Neural cell (in vitro differentiated cells): ENCODE measurements around the gene FAM168A. TPM values are rescaled to one million over a fixed set of nuclear protein-coding genes. Genes with fewer than 3 reads are reported as not detected.

Experiments
- H2AFZ ChIP-seq: fragments of 200-600, 300-800 bp; sonication (generic), shearing (Covaris generic); 2 replicates; pipeline ENCODE4 v1.6.0; 2014; ENCODE audit warnings: low read depth, mild to moderate bottlenecking, antibody characterized with exemption, low read length, moderate library complexity
- H3F3A ChIP-seq: fragments of 200-600 bp; shearing (Covaris generic); 2 replicates; pipeline ENCODE4 v1.6.1; 2016; ENCODE audit warnings: mild to moderate bottlenecking, moderate library complexity, mixed read lengths, antibody characterized with exemption, low read length; ENCODE audit not compliant: insufficient read depth, poor library complexity, severe bottlenecking
- H3K27ac ChIP-seq: fragments of 200-600, 300-800 bp; sonication (generic), shearing (Covaris generic); 2 replicates; pipeline ENCODE4 v1.5.1; 2014; ENCODE audit warnings: mild to moderate bottlenecking, low read length, moderate library complexity
- H3K27me3 ChIP-seq: fragments of 300-800, 200-600 bp; sonication (generic), shearing (Covaris generic); 2 replicates; pipeline ENCODE4 v1.6.0; 2014; ENCODE audit warnings: mild to moderate bottlenecking, low read depth, low read length, moderate library complexity; ENCODE audit not compliant: insufficient read depth
- H3K36me3 ChIP-seq: fragments of 300-800, 200-600 bp; sonication (generic), shearing (Covaris generic); 2 replicates; pipeline ENCODE4 v1.5.1; 2014; ENCODE audit warnings: mild to moderate bottlenecking, antibody characterized with exemption, low read length, moderate library complexity; ENCODE audit not compliant: insufficient read depth
- H3K4me2 ChIP-seq: fragments of 300-800, 200-600 bp; sonication (generic), shearing (Covaris generic); 2 replicates; pipeline ENCODE4 v1.6.0; 2014; ENCODE audit warnings: mild to moderate bottlenecking, low read length
- H3K4me3 ChIP-seq: fragments of 300-800, 200-600 bp; sonication (generic), shearing (Covaris generic); 2 replicates; pipeline ENCODE4 v1.5.1; 2014; ENCODE audit warnings: mild to moderate bottlenecking, low read length, moderate library complexity
- H3K79me2 ChIP-seq: fragments of 200-600 bp; shearing (Covaris generic); replicated peaks from 2 replicates; pipeline ENCODE4 v1.6.0; 2014; ENCODE audit warnings: mild to moderate bottlenecking, low read length, moderate library complexity; ENCODE audit not compliant: insufficient read depth
- H3K9ac ChIP-seq: fragments of 300-800, 200-600 bp; sonication (generic), shearing (Covaris generic); 2 replicates; pipeline ENCODE4 v1.6.1; 2016; ENCODE audit warnings: mild to moderate bottlenecking, low read length, mixed read lengths
- H3K9me2 ChIP-seq: fragments of 200-600 bp; shearing (Covaris generic); 2 replicates; pipeline ENCODE4 v1.6.1; 2016; ENCODE audit warnings: mild to moderate bottlenecking, low read length, mixed read lengths; ENCODE audit not compliant: insufficient read depth
- H3K9me3 ChIP-seq: fragments of 200-600, 300-800 bp; sonication (generic), shearing (Covaris generic); 2 replicates; pipeline ENCODE4 v1.6.1; 2016; ENCODE audit warnings: mild to moderate bottlenecking, mixed run types, low read length, moderate library complexity, mixed read lengths
- H4K20me1 ChIP-seq: fragments of 200-600 bp; shearing (Covaris generic); 2 replicates; pipeline ENCODE4 v1.6.1; 2016; ENCODE audit warnings: mild to moderate bottlenecking, mixed run types; ENCODE audit not compliant: insufficient read depth
- EP300 ChIP-seq: fragments of 450-650 bp; conservative IDR thresholded peaks from 2 replicates; pipeline ENCODE4 v1.6.1; 2014; ENCODE audit warnings: antibody characterized with exemption, mild to moderate bottlenecking, moderate library complexity; ENCODE audit not compliant: poor library complexity, severe bottlenecking
- EZH2 ChIP-seq: fragments of 200-600, 300-800 bp; shearing (Covaris generic), sonication (generic); IDR thresholded peaks from 2 replicates; pipeline ENCODE4 v1.6.1; 2014; ENCODE audit warnings: antibody characterized with exemption, low read length, borderline replicate concordance, mild to moderate bottlenecking; ENCODE audit not compliant: insufficient read depth, poor library complexity, severe bottlenecking
- MXI1 ChIP-seq: fragments of 450-650 bp; conservative IDR thresholded peaks from 2 replicates; pipeline ENCODE4 v1.6.1; 2014; ENCODE audit warnings: antibody characterized with exemption, mild to moderate bottlenecking; ENCODE audit not compliant: poor library complexity, severe bottlenecking
- POLR2AphosphoS5 ChIP-seq: IDR thresholded peaks from 2 replicates; pipeline ENCODE4 v1.6.1; 2012
- RAD21 ChIP-seq: fragments of 450-650 bp; conservative IDR thresholded peaks from 2 replicates; pipeline ENCODE4 v1.6.1; 2014; ENCODE audit warnings: antibody characterized with exemption, mild to moderate bottlenecking, moderate library complexity
- SMC3 ChIP-seq: fragments of 450-650 bp; conservative IDR thresholded peaks from 2 replicates; pipeline ENCODE4 v1.6.1; 2014; ENCODE audit warnings: antibody characterized with exemption, mild to moderate bottlenecking, moderate library complexity; ENCODE audit not compliant: poor library complexity
- TAF1 ChIP-seq: IDR thresholded peaks from 2 replicates; pipeline ENCODE4 v1.6.1; 2012; ENCODE audit warnings: low read depth
- polyA plus RNA-seq: library from polyadenylated mRNA; depleted of rRNA; stranded (reverse); fragments of >200 nt; gene quantifications from 2 replicates; pipeline ENCODE4 v1.2.3, GENCODE V29; 2014
- TF ChIP-seq, protein P1 (sequence below): IDR thresholded peaks from 2 replicates; pipeline ENCODE4 v1.6.1; 2012; ENCODE audit warnings: borderline replicate concordance
- TF ChIP-seq, protein P2 (sequence below): fragments of 450-650 bp; IDR thresholded peaks from 2 replicates; pipeline ENCODE4 v1.5.1; 2014; ENCODE audit warnings: antibody characterized with exemption, mild to moderate bottlenecking, moderate library complexity; ENCODE audit not compliant: poor library complexity, severe bottlenecking

The FAM168A gene
- polyA plus RNA-seq, 1 donor from 2014 or later = 67.3 TPM

DNA sequence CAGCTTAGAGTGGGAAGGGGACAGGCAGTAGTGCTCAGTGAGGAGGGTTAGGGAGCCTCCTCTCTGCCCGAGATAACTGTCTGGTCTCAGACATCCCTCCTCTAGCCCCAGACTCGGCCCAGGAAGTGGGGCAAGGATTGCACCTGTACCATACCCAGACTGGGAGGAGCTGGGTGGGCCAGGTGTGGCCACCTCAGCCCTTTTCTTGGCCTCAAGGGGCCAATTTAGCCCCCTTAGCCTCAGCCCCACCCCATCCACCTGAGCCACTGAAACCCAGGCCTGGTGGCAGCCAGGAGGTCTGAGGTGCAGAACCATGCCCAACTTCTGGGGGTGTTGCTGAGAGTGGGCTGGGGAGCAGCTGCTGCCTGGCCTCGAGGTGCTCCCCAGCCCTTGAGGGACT is 215.2 kb downstream of the FAM168A start:
- H3K79me2 ChIP-seq = no peaks in the 10 kb centered on the region
- H3K36me3 ChIP-seq = no peaks in the 10 kb centered on the region
- no peaks in the 10 kb centered on the region for H3K27me3 ChIP-seq
- no peak overlapping the region for H3K27ac ChIP-seq
- H3F3A ChIP-seq = no peaks in the 10 kb centered on the region
- H3K4me2 ChIP-seq = no peak overlapping the region
- no peaks in the 10 kb centered on the region for H4K20me1 ChIP-seq
- H3K9me3 ChIP-seq = no peaks in the 10 kb centered on the region
- H3K4me3 ChIP-seq = peak overlapping the region; percentile 25
- H2AFZ ChIP-seq = no peak overlapping the region
- H3K9ac ChIP-seq = peak overlapping the region; percentile 21
- no peaks in the 10 kb centered on the region for H3K9me2 ChIP-seq
- no peak for TF ChIP-seq SMC3
- TF ChIP-seq EZH2 = no peak
- no peak for TF ChIP-seq MXI1
- TF ChIP-seq, protein P1, sequence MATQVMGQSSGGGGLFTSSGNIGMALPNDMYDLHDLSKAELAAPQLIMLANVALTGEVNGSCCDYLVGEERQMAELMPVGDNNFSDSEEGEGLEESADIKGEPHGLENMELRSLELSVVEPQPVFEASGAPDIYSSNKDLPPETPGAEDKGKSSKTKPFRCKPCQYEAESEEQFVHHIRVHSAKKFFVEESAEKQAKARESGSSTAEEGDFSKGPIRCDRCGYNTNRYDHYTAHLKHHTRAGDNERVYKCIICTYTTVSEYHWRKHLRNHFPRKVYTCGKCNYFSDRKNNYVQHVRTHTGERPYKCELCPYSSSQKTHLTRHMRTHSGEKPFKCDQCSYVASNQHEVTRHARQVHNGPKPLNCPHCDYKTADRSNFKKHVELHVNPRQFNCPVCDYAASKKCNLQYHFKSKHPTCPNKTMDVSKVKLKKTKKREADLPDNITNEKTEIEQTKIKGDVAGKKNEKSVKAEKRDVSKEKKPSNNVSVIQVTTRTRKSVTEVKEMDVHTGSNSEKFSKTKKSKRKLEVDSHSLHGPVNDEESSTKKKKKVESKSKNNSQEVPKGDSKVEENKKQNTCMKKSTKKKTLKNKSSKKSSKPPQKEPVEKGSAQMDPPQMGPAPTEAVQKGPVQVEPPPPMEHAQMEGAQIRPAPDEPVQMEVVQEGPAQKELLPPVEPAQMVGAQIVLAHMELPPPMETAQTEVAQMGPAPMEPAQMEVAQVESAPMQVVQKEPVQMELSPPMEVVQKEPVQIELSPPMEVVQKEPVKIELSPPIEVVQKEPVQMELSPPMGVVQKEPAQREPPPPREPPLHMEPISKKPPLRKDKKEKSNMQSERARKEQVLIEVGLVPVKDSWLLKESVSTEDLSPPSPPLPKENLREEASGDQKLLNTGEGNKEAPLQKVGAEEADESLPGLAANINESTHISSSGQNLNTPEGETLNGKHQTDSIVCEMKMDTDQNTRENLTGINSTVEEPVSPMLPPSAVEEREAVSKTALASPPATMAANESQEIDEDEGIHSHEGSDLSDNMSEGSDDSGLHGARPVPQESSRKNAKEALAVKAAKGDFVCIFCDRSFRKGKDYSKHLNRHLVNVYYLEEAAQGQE = no peak
- TF ChIP-seq RAD21 = no peak
- no peak for TF ChIP-seq POLR2AphosphoS5
- TF ChIP-seq, protein P2, sequence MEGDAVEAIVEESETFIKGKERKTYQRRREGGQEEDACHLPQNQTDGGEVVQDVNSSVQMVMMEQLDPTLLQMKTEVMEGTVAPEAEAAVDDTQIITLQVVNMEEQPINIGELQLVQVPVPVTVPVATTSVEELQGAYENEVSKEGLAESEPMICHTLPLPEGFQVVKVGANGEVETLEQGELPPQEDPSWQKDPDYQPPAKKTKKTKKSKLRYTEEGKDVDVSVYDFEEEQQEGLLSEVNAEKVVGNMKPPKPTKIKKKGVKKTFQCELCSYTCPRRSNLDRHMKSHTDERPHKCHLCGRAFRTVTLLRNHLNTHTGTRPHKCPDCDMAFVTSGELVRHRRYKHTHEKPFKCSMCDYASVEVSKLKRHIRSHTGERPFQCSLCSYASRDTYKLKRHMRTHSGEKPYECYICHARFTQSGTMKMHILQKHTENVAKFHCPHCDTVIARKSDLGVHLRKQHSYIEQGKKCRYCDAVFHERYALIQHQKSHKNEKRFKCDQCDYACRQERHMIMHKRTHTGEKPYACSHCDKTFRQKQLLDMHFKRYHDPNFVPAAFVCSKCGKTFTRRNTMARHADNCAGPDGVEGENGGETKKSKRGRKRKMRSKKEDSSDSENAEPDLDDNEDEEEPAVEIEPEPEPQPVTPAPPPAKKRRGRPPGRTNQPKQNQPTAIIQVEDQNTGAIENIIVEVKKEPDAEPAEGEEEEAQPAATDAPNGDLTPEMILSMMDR = no peak
- TF ChIP-seq EP300 = no peak
- no peak for TF ChIP-seq TAF1

DNA sequence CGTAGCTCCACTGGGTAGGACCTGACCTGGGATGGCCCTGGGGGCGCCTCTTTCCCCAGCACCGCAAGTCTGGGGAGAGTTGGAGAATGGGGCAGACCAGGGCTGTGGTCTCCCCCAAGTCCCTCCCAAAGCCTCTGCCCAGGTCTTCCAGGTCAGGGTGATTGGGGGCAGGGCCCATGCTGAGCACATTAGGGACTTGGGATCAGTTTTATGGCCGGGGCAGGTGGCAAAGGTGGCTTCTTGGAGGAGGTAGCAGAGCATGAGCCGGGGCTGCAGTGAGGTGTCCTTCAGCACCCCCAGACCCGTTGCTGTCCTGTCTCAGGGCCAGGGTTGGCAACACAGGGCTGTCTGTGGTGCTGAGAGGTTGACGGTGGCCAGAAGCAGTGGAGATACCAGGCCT is 215.7 kb downstream of the FAM168A start:
- no peaks in the 10 kb centered on the region for H3K27me3 ChIP-seq
- no peak overlapping the region for H3K4me3 ChIP-seq
- no peaks in the 10 kb centered on the region for H3K9me2 ChIP-seq
- H4K20me1 ChIP-seq = no peaks in the 10 kb centered on the region
- no peaks in the 10 kb centered on the region for H3K79me2 ChIP-seq
- TF ChIP-seq, protein P2 = no peak
- H3K27ac ChIP-seq = no peak overlapping the region
- H3K9ac ChIP-seq = no peak overlapping the region
- no peaks in the 10 kb centered on the region for H3K36me3 ChIP-seq
- H3F3A ChIP-seq = no peaks in the 10 kb centered on the region
- H3K4me2 ChIP-seq = no peak overlapping the region
- H2AFZ ChIP-seq = no peak overlapping the region
- H3K9me3 ChIP-seq = no peaks in the 10 kb centered on the region
